Aorta (tissue), 5 donors: Measurements from ENCODE around the gene TAS1R3. TPM values are rescaled to one million over a fixed set of nuclear protein-coding genes. Genes with fewer than 3 reads are reported as not detected.
A peak's percentile ranks its signal among the peaks of the same experiment; 100 is the strongest.

ENCODE experiments used
- ATAC-seq: fragments of 200-7000 bp; cut with Tn5 transposase; one replicate; pipeline ENCODE4 v1.9.1; 2022; ENCODE audit warnings: moderate library complexity; ENCODE audit not compliant: low FRiP score
- DNase-seq, 2 donors: peaks; one replicate each; pipeline ENCODE4 v3.0.0-alpha.2; 2020
- H3K27ac ChIP-seq, 2 donors: one replicate each; pipeline ENCODE4 v1.5.1; 2013; ENCODE audit warnings: low read length in 2 of 2, mild to moderate bottlenecking in 2 of 2, moderate library complexity in 2 of 2, control low read depth in 1 of 2, inconsistent platforms in 1 of 2, low read depth in 1 of 2
- H3K27me3 ChIP-seq, 2 donors: one replicate each; pipeline ENCODE4 v1.6.1; 2013; ENCODE audit warnings: control low read depth in 1 of 2, low read length in 1 of 2, mild to moderate bottlenecking in 1 of 2, moderate library complexity in 1 of 2; ENCODE audit not compliant: insufficient read depth in 2 of 2, control insufficient read depth in 1 of 2
- H3K36me3 ChIP-seq, 2 donors: one replicate each; pipeline ENCODE4 v1.6.1; 2013; ENCODE audit warnings: control low read depth in 1 of 2, low read length in 1 of 2, mild to moderate bottlenecking in 1 of 2; ENCODE audit not compliant: insufficient read depth in 2 of 2, control insufficient read depth in 1 of 2
- H3K4me1 ChIP-seq, 2 donors: one replicate each; pipeline ENCODE4 v1.6.1; 2013; ENCODE audit warnings: low read length in 2 of 2, control low read depth in 1 of 2, mild to moderate bottlenecking in 1 of 2, moderate library complexity in 1 of 2; ENCODE audit not compliant: insufficient read depth in 2 of 2, control insufficient read depth in 1 of 2
- H3K4me3 ChIP-seq, 2 donors: one replicate each; pipeline ENCODE4 v1.5.1; 2013; ENCODE audit warnings: low read length in 2 of 2, control low read depth in 1 of 2, mild to moderate bottlenecking in 1 of 2
- H3K9me3 ChIP-seq: one replicate; pipeline ENCODE4 v1.6.1; 2013; ENCODE audit warnings: mild to moderate bottlenecking, low read length; ENCODE audit not compliant: control insufficient read depth
- WGBS, 2 donors: extraction: QIAGEN DNeasy Blood & Tissue Kit; methylation state at CpG; one replicate each; pipeline ENCODE4 v1.1.7; 2013; 5-methylcytosine and 5-hydroxymethylcytosine counted together
- intact Hi-C, 2 donors: fragments of 100-400 bp; cut with DNase I; formaldehyde crosslinking; loops; one replicate each; pipeline versions ENCODE4 v1.14.2 to v1.15.0; 2022
- polyA plus RNA-seq, 2 donors: library from polyadenylated mRNA; stranded (reverse); fragments of 200-250 nt; gene quantifications; one replicate each; pipeline ENCODE4 v1.2.3, GENCODE V29; 2013
- total RNA-seq, 2 donors: library from RNA; stranded (reverse); fragmentation: NEBNext Ultra II Directional; extraction: Animal tissue kit (Norgen Biotek cat#: 25700); gene quantifications; one replicate each; pipeline ENCODE4 v1.2.1, GENCODE V29; 2021
- donor health status: healthy with polysubstance abuse.
- donor health status: Bipolar disorder and iron deficiency.
- donor health status: DM: no; HTN: no; CAD: no.
- donor health status: DM: no; HTN: no; CAD: no.
- donor health status: DM: yes; HTN: yes; CAD: no.

TAS1R3 gene
- total and polyA plus RNA-seq, 4 donors, result 0.24 to 0.36 (median 0.28) TPM

DNA sequence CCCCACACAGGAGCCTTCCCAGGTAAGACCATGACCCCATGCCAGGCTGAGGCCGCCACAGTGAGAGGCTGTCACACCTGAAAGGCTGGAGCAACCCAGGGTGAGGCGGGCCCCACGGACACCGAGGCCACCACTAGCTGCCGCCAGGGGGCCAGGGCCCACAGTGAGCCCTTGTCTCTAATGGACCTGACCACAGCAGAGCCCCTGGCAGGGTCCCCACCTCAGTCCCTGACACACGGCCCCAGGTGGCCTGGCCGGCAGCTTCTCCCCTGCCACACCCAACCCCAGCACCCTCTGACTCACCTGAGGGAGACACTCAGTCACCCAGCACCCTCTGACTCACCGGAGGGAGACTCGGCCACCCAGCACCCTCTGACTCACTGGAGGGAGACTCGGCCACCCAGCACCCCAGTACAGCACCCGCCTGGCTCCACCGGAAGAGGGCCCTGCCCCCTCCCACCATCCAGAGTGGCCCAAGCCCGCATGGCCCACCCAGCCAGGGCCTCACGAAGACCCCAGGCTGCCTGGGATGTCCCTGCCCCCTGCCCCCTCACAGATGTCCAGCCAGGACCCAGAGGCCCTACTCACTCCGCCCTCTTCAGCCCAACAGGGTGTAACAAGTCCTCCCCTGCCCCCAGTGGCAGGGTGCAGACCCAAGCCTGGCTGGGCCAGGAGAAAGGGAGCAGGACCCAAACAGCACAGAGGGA lies 13.7 kb downstream of the TAS1R3 start:
- H3K4me1 ChIP-seq, result no peaks in the 10 kb centered on the region
- no peaks in the 10 kb centered on the region for H3K9me3 ChIP-seq
- WGBS, 2 donors, result 67 to 75% methylated on average over 14 to 15 of the region's 15 CpGs
- H3K36me3 ChIP-seq, result peaks cover 0 to 4% of the 10 kb centered on the region in 2 donors
- ATAC-seq, result no peak
- DNase-seq, result no peak
- no peaks in the 10 kb centered on the region for H3K27me3 ChIP-seq
- H3K4me3 ChIP-seq, result no peak overlapping the region
- intact Hi-C loops, result no loop called here
- no peak overlapping the region for H3K27ac ChIP-seq

DNA sequence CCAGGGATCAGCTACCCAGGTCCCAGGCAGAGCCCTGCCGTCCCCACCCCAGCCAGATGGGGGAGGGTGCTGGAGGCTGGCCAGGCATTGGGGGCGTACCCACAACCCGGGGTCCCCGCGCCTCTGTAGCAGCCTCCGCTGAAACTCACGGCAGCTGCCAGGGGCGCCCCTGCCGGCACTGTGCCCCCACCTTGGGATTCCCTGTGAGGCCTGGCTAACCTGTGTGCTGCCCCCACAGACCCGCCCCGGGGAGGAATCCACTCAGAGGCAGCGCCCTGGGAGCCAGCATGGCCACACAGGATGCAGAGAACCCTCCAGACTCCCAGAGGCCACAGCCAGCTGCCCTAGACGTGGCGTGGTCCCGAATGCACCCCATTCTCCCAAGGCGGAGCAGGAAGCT lies 14.3 kb downstream of the TAS1R3 start:
- ATAC-seq (no peak), DNase-seq (no peak)
- Histone ChIP-seq H3K9me3 (no peaks in the 10 kb centered on the region), H3K4me1 (no peaks in the 10 kb centered on the region), H3K27ac (no peak overlapping the region), H3K4me3 (no peak overlapping the region), H3K36me3 (peaks cover 0 to 4% of the 10 kb centered on the region in 2 donors), H3K27me3 (no peaks in the 10 kb centered on the region)
- intact Hi-C loops, result no loop called here
- 78 to 79% methylated on average over 16 of the region's 16 CpGs for WGBS, 2 donors

DNA sequence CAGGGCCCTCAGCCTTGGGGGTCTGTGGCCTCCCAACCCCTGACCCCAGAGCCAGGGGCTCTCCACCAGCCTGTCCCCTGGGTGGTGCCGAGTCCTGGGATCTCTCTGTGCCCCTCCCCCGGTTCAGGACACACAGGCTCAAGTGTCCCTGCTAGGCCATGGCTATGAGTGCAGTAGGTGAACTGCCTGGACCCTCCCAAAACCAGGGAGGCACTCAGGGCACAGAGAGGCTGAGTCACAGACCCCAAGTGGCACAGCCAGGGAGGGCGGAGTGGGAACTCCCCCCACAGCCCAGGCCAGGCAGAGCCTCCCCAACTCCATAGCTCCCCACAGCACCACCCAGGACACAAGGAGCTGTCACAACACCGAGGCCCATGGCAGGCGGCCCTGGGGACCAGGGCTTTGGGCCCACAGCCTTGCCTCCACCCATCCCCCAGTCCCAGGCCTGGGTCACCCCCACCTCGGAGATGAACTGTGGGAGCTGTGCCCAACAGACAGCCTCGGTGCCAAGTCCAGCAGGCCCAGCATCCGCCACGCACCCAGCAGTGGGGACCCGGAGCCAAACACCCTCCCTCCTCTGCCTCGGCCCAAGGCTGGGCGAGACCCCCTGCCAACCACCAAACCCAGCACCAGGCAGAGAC lies 14.9 kb downstream of the TAS1R3 start:
- 26 to 41% methylated on average over 11 to 12 of the region's 12 CpGs for WGBS, 2 donors
- ATAC-seq, result no peak
- Histone ChIP-seq H3K27ac (no peak overlapping the region), H3K4me3 (no peak overlapping the region), H3K36me3 (peaks cover 0 to 4% of the 10 kb centered on the region in 2 donors), H3K27me3 (no peaks in the 10 kb centered on the region), H3K9me3 (no peaks in the 10 kb centered on the region), H3K4me1 (no peaks in the 10 kb centered on the region)
- intact Hi-C loops, result no loop called here
- DNase-seq, result no peak

DNA sequence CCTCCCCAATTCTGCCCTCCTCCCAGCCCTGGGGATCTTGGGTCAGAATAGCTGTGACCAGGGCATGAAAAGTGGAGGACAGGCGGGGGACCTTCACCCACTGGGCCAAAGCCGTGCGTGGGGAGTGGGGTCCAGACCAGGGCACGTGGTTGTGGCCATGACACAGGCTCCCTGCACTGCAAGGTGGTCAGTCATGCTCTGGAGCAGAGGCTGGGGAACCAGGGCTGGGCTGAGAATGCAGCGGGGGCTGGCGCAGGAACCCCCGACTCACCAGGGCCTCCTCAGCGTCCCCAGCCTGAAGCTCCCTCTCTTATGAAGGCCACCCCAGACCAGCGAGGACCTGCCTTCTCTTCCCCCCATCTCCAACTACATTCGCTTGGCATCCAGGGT lies 15.4 kb downstream of the TAS1R3 start:
- WGBS, 2 donors, result 87 to 92% methylated on average over 10 of the region's 10 CpGs
- H3K9me3 ChIP-seq, result no peaks in the 10 kb centered on the region
- H3K4me3 ChIP-seq, result no peak overlapping the region
- DNase-seq (no peak), ATAC-seq (no peak)
- no peaks in the 10 kb centered on the region for H3K4me1 ChIP-seq
- peaks cover 0 to 4% of the 10 kb centered on the region in 2 donors for H3K36me3 ChIP-seq
- no peaks in the 10 kb centered on the region for H3K27me3 ChIP-seq
- no peak overlapping the region for H3K27ac ChIP-seq
- intact Hi-C loops, result no loop called here

DNA sequence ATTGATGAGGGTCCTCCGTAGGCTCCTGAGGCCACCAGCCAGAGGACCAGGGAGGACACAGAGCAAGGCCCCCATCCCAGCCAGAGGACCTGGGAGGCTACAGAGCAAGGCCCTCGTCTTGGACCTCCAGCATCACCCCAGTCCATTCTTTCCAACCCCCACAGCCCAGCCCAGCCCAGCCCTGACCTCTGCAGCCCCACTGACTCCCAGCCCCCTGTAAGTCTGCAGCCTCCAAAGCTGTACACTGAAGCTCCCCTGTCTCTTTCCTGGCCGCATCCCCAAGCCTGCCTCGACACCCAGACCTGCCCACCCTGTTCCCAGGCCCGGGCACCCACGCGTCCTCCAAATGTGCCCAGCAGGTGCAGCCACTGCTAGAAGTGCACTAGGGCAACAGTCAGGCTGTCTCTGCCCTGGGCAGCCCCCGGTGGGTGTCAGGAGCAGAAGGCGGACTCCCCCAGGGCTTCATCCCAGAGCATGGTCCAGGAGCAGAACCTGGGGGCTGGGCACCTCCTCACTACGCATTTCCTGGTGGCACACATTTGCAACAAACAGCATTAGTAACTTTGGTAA lies 16.0 kb downstream of the TAS1R3 start:
- Histone ChIP-seq H3K9me3 (no peaks in the 10 kb centered on the region), H3K27me3 (no peaks in the 10 kb centered on the region), H3K4me3 (no peak overlapping the region), H3K27ac (no peak overlapping the region), H3K36me3 (no peaks in the 10 kb centered on the region), H3K4me1 (no peaks in the 10 kb centered on the region)
- intact Hi-C loops, result no loop called here
- WGBS, 2 donors, result 78 to 82% methylated on average over 10 of the region's 10 CpGs
- DNase-seq (no peak), ATAC-seq (no peak)

DNA sequence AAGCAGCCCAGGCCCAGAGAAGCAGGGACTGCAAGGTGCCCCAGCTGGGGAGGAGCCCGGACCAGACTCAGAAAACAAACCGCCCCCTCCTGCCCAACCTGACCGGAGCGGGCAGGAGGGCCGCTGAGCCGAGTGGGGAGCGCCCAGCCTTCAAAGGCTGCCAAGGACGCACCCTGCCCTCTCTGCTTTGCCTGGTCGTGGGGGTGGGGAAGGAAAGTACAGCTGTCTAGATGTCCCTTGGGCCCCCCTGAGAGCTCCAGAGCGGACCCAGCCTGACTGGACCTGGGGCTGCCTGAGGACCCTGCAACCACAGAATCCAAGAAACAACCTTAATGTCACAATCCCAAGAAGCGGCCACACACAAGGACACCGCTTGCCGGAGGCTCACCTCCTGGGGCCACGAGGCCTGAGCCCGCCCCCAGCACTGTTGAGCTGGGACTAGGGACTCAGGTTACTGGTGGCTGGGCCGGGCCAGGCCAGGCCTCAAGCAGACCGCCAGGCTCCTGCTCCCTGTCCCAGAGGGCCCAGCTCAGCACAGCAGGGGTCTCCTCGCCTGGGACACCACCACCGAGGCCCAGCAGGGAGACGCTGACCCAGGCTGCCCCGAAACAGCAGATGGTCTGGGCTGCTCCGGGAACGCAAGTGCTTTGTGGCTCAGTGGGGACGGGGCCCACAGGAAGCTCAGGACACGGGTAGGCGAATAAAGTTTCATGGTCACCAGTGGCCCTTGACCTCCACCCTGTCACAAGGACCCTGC lies 16.8 kb downstream of the TAS1R3 start:
- Histone ChIP-seq H3K4me1 (no peaks in the 10 kb centered on the region), H3K27ac (no peak overlapping the region)

DNA sequence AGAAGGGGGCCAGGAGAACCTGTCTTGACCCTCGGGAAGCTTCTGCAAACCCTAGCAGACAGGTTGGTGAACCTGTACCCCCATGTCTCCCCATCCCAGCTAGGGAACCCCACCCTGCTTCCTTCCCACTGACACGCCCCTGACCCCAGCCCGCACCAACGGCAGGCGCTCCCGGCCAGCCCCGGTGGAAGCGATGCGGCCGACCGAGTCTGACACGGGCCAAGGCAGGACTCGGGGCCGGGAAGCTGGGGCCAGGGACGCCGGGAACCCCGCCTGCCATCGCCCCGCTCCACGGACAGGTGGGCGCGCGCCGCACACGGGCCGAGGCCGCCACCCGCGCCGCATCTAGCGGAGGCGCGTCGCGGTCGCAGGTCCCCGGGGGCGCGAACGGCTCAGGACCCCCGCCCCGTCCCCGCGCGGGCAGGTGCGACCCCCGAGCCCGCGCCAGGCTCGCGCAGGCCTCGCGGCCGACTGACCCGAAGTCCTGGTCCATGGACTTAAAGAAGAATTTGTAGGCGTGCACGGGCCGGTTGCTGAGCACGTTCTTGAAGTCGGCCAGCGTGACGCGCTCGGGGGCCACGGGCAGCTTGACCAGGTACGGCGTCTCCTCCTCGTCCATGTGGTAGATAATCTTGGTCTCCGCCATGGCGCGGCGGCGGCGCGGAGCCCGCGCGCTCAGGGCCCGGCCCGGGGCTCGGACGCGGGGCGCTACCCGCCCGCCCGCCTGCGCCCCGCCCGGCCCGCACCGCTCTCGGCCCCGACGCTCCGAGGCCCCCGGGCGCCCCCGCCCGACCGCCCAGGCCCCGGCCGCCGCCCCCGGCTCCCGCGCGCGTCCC lies 17.6 kb downstream of the TAS1R3 start:
- no peaks in the 10 kb centered on the region for H3K27me3 ChIP-seq
- no peak overlapping the region for H3K27ac ChIP-seq
- no peaks in the 10 kb centered on the region for H3K9me3 ChIP-seq
- H3K4me1 ChIP-seq, result no peaks in the 10 kb centered on the region
- H3K4me3 ChIP-seq, result peak overlapping the region; percentile 82 to 85
- H3K36me3 ChIP-seq, result no peaks in the 10 kb centered on the region
- ATAC-seq (no peak), DNase-seq (no peak)
- WGBS, 2 donors, result 0 to 1% methylated on average over 61 to 109 of the region's 109 CpGs
- intact Hi-C loops, result loop anchor here (1.0 to 2.0 kb wide), 2 partner anchors 24 kb away; no protein-coding TSS in a partner anchor

More for the DNA sequence above, 16.8 kb downstream of the TAS1R3 start:
- intact Hi-C loops, result loop anchor here in 1 of 2 donors (2.0 kb wide), 1 partner anchor 25 kb away; no protein-coding TSS in a partner anchor
- 11 to 13% methylated on average over 26 of the region's 26 CpGs for WGBS, 2 donors
- H3K9me3 ChIP-seq, result no peaks in the 10 kb centered on the region
- H3K27me3 ChIP-seq, result no peaks in the 10 kb centered on the region
- DNase-seq (no peak), ATAC-seq (no peak)
- no peaks in the 10 kb centered on the region for H3K36me3 ChIP-seq
- peak overlapping the region; percentile 82 to 85 for H3K4me3 ChIP-seq
